A549 (cell line): ENCODE results near the gene IL3RA. TPM values are rescaled to one million over a fixed set of nuclear protein-coding genes. Genes with fewer than 3 reads are reported as not detected.

Source experiments
- ATAC-seq, 2 experiments: fragments of 200-7000 bp in 1 of 2; fragments of >200 bp in 1 of 2; cut with Nextera tagmentation in 1 of 2; cut with Tn5 transposase in 1 of 2; 3 replicates each; pipeline versions ENCODE4 v1.8.0 to v1.9.1; 2018 to 2020; ENCODE audit warnings: mild to moderate bottlenecking in 1 of 2, moderate library complexity in 1 of 2
- CTCF ChIA-PET: fragments of 300-600 bp; sonication (Branson Sonifier 250); formaldehyde crosslinking; extraction: SDS; loops from one replicate; lab custom pipeline; 2021; ENCODE audit warnings: antibody characterized with exemption, inconsistent platforms; lab: Yijun Ruan, JAX
- POLR2A ChIA-PET: fragments of 350-600 bp; formaldehyde crosslinking; extraction: SDS; loops from one replicate; lab custom pipeline; 2021; ENCODE audit warnings: antibody characterized with exemption, inconsistent platforms; lab: Yijun Ruan, JAX
- DNase-seq, 2 experiments: peaks; one replicate each; pipeline versions ENCODE4 v3.0.0 to v3.0.0-alpha.2; 2011 to 2016; ENCODE audit warnings: low read depth in 1 of 2, low spot score in 1 of 2
- FAIRE-seq: peaks from 2 replicates; lab custom pipeline; 2011; peaks lifted over from hg19 to GRCh38; lab: Jason Lieb, UNC
- H3K27ac ChIP-seq, 2 experiments: fragments of >200 bp; sonication (Bioruptor Twin); formaldehyde crosslinking; 3 replicates each; pipeline ENCODE4 v1.5.1; 2016 to 2017
- H3K4me1 ChIP-seq: fragments of >200 bp; sonication (Bioruptor Twin); formaldehyde crosslinking; 3 replicates; pipeline ENCODE4 v1.6.1; 2016
- H3K4me2 ChIP-seq: fragments of >200 bp; sonication (Bioruptor Twin); formaldehyde crosslinking; 3 replicates; pipeline ENCODE4 v1.6.1; 2016
- H3K4me3 ChIP-seq: fragments of >200 bp; sonication (Bioruptor Twin); formaldehyde crosslinking; 3 replicates; pipeline ENCODE4 v1.5.1; 2016
- H3K9me3 ChIP-seq: fragments of >200 bp; sonication (Bioruptor Twin); formaldehyde crosslinking; 3 replicates; pipeline ENCODE4 v1.6.1; 2016
- BHLHE40 ChIP-seq: IDR thresholded peaks from 2 replicates; pipeline ENCODE4 v1.6.1; 2012; ENCODE audit warnings: low read depth, low read length, inconsistent platforms
- CBX2 ChIP-seq: fragments of 200-600 bp; sonication (generic); IDR thresholded peaks from 2 replicates; pipeline ENCODE4 v1.6.1; 2016; ENCODE audit warnings: low read depth, mild to moderate bottlenecking, borderline replicate concordance
- CBX8 ChIP-seq: fragments of 200-600 bp; sonication (generic); IDR thresholded peaks from 2 replicates; pipeline ENCODE4 v1.6.1; 2016
- EHF ChIP-seq: fragments of 250-450 bp; sonication (Bioruptor Pico); IDR thresholded peaks from 2 replicates; pipeline ENCODE4 v1.5.0; 2020; ENCODE audit warnings: mild to moderate bottlenecking
- FOSB ChIP-seq: fragments of 250-450 bp; sonication (Bioruptor Pico); IDR thresholded peaks from 2 replicates; pipeline ENCODE4 v1.5.0; 2020; ENCODE audit warnings: mild to moderate bottlenecking, moderate library complexity
- FOSL2 ChIP-seq, 2 experiments: fragments of 450-650 bp in 1 of 2; fragments of >200 bp in 1 of 2; sonication (Bioruptor Twin) in 1 of 2; formaldehyde crosslinking; IDR thresholded peaks; 2 replicates each; pipeline versions ENCODE4 v1.5.0 to v1.6.1; 2016 to 2020; ENCODE audit warnings: mild to moderate bottlenecking in 1 of 2, moderate library complexity in 1 of 2
- HDAC2 ChIP-seq: fragments of 200-600 bp; sonication (generic); IDR thresholded peaks from 2 replicates; pipeline ENCODE4 v1.6.1; 2016
- HOXB13 ChIP-seq: fragments of 250-450 bp; sonication (Bioruptor Pico); IDR thresholded peaks from 2 replicates; pipeline ENCODE4 v1.5.0; 2020; ENCODE audit warnings: low read depth, mild to moderate bottlenecking, moderate library complexity
- HOXB5 ChIP-seq: fragments of 250-450 bp; sonication (Bioruptor Pico); IDR thresholded peaks from 2 replicates; pipeline ENCODE4 v1.5.0; 2020; ENCODE audit warnings: mild to moderate bottlenecking, moderate library complexity
- JUN ChIP-seq, 2 experiments: fragments of >200 bp; sonication (Bioruptor Twin); formaldehyde crosslinking; IDR thresholded peaks; 2 replicates in 1 of 2; 3 replicates in 1 of 2; pipeline ENCODE4 v1.6.1; 2016 to 2017
- MAFK ChIP-seq: fragments of 450-650 bp; IDR thresholded peaks from 2 replicates; pipeline ENCODE4 v1.6.1; 2014; ENCODE audit not compliant: partially characterized antibody
- MAZ ChIP-seq: fragments of 150-350 bp; IDR thresholded peaks from 2 replicates; pipeline ENCODE4 v1.6.1; 2014; ENCODE audit warnings: antibody characterized with exemption, low read depth, low read length, borderline replicate concordance
- MYC ChIP-seq: IDR thresholded peaks from 2 replicates; pipeline ENCODE4 v1.6.1; 2012; ENCODE audit warnings: mild to moderate bottlenecking, inconsistent platforms, low read length, improper control_type of control experiment, borderline replicate concordance
- NPAS2 ChIP-seq: fragments of 250-450 bp; sonication (Bioruptor Pico); IDR thresholded peaks from 2 replicates; pipeline ENCODE4 v1.8.0; 2022; ENCODE audit warnings: mild to moderate bottlenecking, moderate library complexity, borderline replicate concordance
- RARB ChIP-seq: fragments of 250-450 bp; sonication (Bioruptor Pico); IDR thresholded peaks from 2 replicates; pipeline ENCODE4 v1.8.0; 2021; ENCODE audit warnings: mild to moderate bottlenecking, moderate library complexity
- RFX5 ChIP-seq: fragments of 450-650 bp; IDR thresholded peaks from 2 replicates; pipeline ENCODE4 v1.7.1; 2014; ENCODE audit warnings: antibody characterized with exemption, mild to moderate bottlenecking, moderate library complexity
- SREBF2 ChIP-seq: fragments of 450-650 bp; IDR thresholded peaks from 2 replicates; pipeline ENCODE4 v1.6.1; 2014; ENCODE audit warnings: mild to moderate bottlenecking, moderate library complexity
- TP53 ChIP-seq: fragments of 250-450 bp; sonication (Bioruptor Pico); IDR thresholded peaks from 2 replicates; pipeline ENCODE4 v1.5.0; 2021; ENCODE audit warnings: mild to moderate bottlenecking, moderate library complexity
- WGBS: methylation state at CpG from one replicate; pipeline ENCODE4 v1.1.6; 2017; ENCODE audit errors: missing lambda C conversion rate; 5-methylcytosine and 5-hydroxymethylcytosine counted together
- polyA plus RNA-seq, 4 experiments: library from polyadenylated mRNA; depleted of rRNA in 3 of 4; stranded (reverse); fragments of >200 nt; fragmentation: RNase III in 1 of 4; extraction: RNeasy Plus Mini Kit Qiagen cat#74134 plus additional on column Dnase treatment in 1 of 4; gene quantifications; 2 replicates in 3 of 4; 3 replicates in 1 of 4; pipeline ENCODE4 v1.2.3, GENCODE V29; 2011 to 2017
- TF ChIP-seq, protein P1 (sequence below): IDR thresholded peaks from 2 replicates; pipeline ENCODE4 v1.6.1; 2012; ENCODE audit warnings: low read depth, borderline replicate concordance
- TF ChIP-seq, protein P2 (sequence below): fragments of 150-350 bp; IDR thresholded peaks from 2 replicates; pipeline ENCODE4 v1.6.1; 2014; ENCODE audit warnings: low read depth, mild to moderate bottlenecking, low read length

The IL3RA gene
- polyA plus RNA-seq, 2 of the 4 experiments (the other 2 are of a cell fraction): 0.31 TPM; not detected in 1

DNA sequence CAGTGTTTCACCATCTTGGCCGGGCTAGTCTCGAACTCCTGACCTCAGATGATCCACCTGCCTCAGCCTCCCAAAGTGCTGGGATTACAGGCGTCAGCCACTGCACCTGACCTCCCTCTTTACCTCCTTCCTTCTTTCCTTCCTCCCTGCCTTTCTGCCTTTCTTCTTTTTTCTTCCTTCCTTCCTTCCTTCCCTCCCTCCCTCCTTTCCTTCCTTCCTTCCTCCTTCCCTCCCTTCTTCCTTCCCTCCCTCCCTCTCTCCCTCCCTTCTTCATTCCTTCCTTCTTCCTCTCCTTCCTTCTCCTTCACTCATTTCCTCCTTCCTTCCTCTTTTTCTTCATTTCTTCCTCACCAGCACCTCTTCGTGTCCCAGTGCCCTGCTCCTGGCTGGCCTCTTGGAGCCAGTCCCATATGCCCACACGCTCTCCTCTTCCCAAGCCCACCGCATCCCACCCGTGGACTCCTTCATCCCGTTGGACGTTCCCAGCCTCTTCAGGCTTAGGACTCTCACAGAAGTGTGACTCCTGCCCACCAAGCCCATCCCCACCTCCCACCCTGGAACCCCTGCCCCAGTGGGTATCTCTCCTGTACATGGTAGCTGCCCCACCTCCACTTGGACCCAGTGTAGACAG lies 45.4 kb upstream of the IL3RA start:
- H3K27ac ChIP-seq: no peak overlapping the region
- DNase-seq: no peak
- no peak for TF ChIP-seq HOXB13
- no peak for TF ChIP-seq SREBF2
- no peak for TF ChIP-seq RARB
- TF ChIP-seq CBX2: no peak
- TF ChIP-seq RFX5: no peak
- TF ChIP-seq MAFK: no peak
- no peak for TF ChIP-seq JUN (IDR thresholded peaks at IDR 0.05)
- no peak for TF ChIP-seq BHLHE40
- TF ChIP-seq HOXB5 (CRISPR knock-in tag): no peak
- TF ChIP-seq, protein P1, sequence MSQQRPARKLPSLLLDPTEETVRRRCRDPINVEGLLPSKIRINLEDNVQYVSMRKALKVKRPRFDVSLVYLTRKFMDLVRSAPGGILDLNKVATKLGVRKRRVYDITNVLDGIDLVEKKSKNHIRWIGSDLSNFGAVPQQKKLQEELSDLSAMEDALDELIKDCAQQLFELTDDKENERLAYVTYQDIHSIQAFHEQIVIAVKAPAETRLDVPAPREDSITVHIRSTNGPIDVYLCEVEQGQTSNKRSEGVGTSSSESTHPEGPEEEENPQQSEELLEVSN: no peak
- TF ChIP-seq MAZ: no peak
- H3K4me2 ChIP-seq: no peak overlapping the region
- CTCF ChIA-PET: no interaction called here
- no peaks in the 10 kb centered on the region for H3K9me3 ChIP-seq
- no peak overlapping the region for H3K4me3 ChIP-seq
- 73% methylated on average over 9 of the region's 9 CpGs for WGBS
- FAIRE-seq: no peak
- no peak for ATAC-seq
- H3K4me1 ChIP-seq: no peaks in the 10 kb centered on the region
- POLR2A ChIA-PET: no interaction called here

DNA sequence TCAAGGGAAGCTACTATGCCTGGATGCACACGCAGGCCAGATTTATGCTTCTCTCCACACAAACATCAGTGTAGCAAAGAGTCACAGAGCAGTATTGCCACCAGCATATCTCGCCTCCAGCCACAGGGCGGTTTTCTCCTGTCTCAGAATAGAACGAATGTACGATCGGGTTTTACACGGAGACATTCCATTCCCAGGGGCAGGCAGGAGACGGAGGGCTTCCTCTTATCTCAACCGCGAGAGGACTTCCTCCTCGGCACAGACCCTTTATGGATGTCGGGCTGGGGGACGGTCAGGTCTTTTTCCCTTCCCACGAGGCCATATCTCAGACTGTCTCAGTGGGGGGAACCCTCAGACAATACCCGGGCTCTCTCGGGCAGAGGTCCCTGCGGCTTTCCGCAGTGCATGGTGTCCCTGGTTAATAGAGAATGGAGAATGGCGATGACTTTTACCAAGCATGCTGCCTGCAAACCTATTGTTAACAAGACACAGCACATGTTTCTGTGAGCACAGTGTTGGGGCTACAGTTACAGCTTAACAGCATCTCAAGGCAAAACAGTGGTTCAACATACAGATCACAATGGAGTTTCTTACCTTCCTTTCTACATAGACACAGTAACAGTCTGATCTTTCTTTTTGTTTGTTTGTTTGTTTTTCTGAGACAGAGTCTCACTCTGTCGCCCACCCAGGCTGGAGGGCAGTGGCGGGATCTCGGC lies 43.9 kb upstream of the IL3RA start:
- H3K4me3 ChIP-seq: no peak overlapping the region
- TF ChIP-seq JUN (IDR thresholded peaks at IDR 0.05) (no peak), MAZ (no peak), NPAS2 (CRISPR knock-in tag) (no peak), RFX5 (no peak)
- H3K27ac ChIP-seq: no peak overlapping the region
- ChIA-PET CTCF (no interaction called here), POLR2A (no interaction called here)
- 78% methylated on average over 22 of the region's 22 CpGs for WGBS
- FAIRE-seq (no peak), ATAC-seq (peak; percentile 44 to 60; a peak in 3 of 6 replicates), DNase-seq (no peak)
- no peaks in the 10 kb centered on the region for H3K4me1 ChIP-seq
- no peaks in the 10 kb centered on the region for H3K9me3 ChIP-seq
- no peak overlapping the region for H3K4me2 ChIP-seq

DNA sequence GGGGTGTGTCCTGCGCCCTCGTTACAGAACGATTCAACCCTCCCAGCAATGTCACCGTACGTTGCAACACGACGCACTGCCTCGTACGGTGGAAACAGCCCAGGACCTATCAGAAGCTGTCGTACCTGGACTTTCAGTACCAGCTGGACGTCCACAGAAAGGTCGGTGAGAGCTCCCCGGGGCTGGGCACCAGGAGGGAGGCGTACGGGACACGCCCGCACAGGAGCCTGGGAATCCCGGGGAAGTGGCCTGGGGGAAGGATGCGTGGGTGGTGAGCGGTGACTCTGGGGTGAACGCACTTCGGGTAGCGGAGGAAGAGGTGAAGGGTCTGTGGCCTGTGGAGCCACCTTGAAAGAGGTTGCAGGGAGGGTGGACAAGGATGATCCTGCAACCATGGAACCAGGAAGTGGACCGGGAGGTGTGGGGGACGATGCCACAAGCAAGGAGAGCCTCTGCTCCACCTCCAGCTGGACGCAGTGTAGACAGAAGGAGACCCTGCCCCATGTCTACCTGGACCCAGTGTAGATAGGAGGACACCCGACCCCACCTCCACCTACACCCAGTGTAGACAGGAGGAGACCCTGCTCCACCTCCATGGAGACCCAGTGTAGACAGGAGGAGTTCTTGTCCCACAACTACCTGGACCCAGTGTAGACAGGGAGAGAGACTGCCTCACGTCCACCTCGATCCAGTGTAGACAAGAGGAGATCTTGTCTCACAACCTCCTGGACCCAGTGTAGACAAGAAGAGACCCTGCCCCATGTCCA lies 42.1 kb upstream of the IL3RA start:
- TF ChIP-seq FOSB: no peak
- TF ChIP-seq, protein P2, sequence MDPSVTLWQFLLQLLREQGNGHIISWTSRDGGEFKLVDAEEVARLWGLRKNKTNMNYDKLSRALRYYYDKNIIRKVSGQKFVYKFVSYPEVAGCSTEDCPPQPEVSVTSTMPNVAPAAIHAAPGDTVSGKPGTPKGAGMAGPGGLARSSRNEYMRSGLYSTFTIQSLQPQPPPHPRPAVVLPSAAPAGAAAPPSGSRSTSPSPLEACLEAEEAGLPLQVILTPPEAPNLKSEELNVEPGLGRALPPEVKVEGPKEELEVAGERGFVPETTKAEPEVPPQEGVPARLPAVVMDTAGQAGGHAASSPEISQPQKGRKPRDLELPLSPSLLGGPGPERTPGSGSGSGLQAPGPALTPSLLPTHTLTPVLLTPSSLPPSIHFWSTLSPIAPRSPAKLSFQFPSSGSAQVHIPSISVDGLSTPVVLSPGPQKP: no peak
- TF ChIP-seq FOSL2 (IDR thresholded peaks at IDR 0.05): no peak
- no peak for TF ChIP-seq FOSL2 (CRISPR knock-in tag; IDR thresholded peaks at IDR 0.05)
- TF ChIP-seq CBX8: no peak
- no peak for TF ChIP-seq MYC
- TF ChIP-seq TP53 (CRISPR knock-in tag): no peak
- TF ChIP-seq, protein P1: no peak
- no peak for TF ChIP-seq HDAC2
- TF ChIP-seq HOXB13: no peak
- no peak for TF ChIP-seq EHF (CRISPR knock-in tag)
- ATAC-seq (peak; percentile 38 to 63; a peak in 4 of 6 replicates), FAIRE-seq (no peak), DNase-seq (no peak)
- H3K9me3 ChIP-seq: peaks cover 9% of the 10 kb centered on the region; the same call in 2 of the 3 replicates
- no peak overlapping the region for H3K4me2 ChIP-seq
- ChIA-PET CTCF (no interaction called here), POLR2A (no interaction called here)
- H3K4me3 ChIP-seq: no peak overlapping the region
- no peak overlapping the region for H3K27ac ChIP-seq
- H3K4me1 ChIP-seq: no peaks in the 10 kb centered on the region
- 81% methylated on average over 28 of the region's 29 CpGs for WGBS
